ENCODE results near the gene MAML3. TPM values are rescaled to one million over a fixed set of nuclear protein-coding genes. Genes with fewer than 3 reads are reported as not detected.

MAML3 gene
- total RNA-seq, 4 donors from 2014 or later: 21.2 to 28.4 (median 22.1) TPM

- 91 to 93% methylated on average over 4 of the region's 4 CpGs for WGBS, 2 donors
- intact Hi-C loops (cut with DNase I; ENCODE audit: low total_unique reads): no loop called here
- DNase-seq (ENCODE audit: low spot score in 2 of 2): no peak
- H3K4me3 ChIP-seq (ENCODE audit: low read depth, poor library complexity, severe bottlenecking): no peak overlapping the region
- TF ChIP-seq CTCF (IDR thresholded peaks at IDR 0.05): no peak
- TF ChIP-seq POLR2A (IDR thresholded peaks at IDR 0.05): no peak
These were observed 254.6 kb downstream of the MAML3 start for GRCh38 chr4:139899346-139899745.

- no peak overlapping the region for H3K4me3 ChIP-seq (ENCODE audit: low read depth, poor library complexity, severe bottlenecking)
- WGBS, 2 donors: 77 to 79% methylated on average over 3 of the region's 3 CpGs
- no peak for DNase-seq (ENCODE audit: low spot score in 2 of 2)
- TF ChIP-seq POLR2A (IDR thresholded peaks at IDR 0.05): no peak
- no peak for TF ChIP-seq CTCF (IDR thresholded peaks at IDR 0.05)
- intact Hi-C loops (cut with DNase I; ENCODE audit: low total_unique reads): no loop called here
These were observed 255.7 kb downstream of the MAML3 start for GRCh38 chr4:139898293-139898692.

- TF ChIP-seq CTCF (IDR thresholded peaks at IDR 0.05) (no peak), POLR2A (IDR thresholded peaks at IDR 0.05) (no peak)
- WGBS, 2 donors: 89 to 92% methylated on average over 6 of the region's 6 CpGs
- intact Hi-C loops (cut with DNase I; ENCODE audit: low total_unique reads): no loop called here
- DNase-seq (ENCODE audit: low spot score in 2 of 2): no peak
- H3K4me3 ChIP-seq (ENCODE audit: low read depth, poor library complexity, severe bottlenecking): no peak overlapping the region
These were observed 257.8 kb downstream of the MAML3 start for GRCh38 chr4:139896091-139896604.

GRCh38 chr4:139893801-139894200 lies 260.2 kb downstream of the MAML3 start:
- intact Hi-C loops (cut with DNase I; ENCODE audit: low total_unique reads): no loop called here
- no peak overlapping the region for H3K4me3 ChIP-seq (ENCODE audit: low read depth, poor library complexity, severe bottlenecking)
- no peak for DNase-seq (ENCODE audit: low spot score in 2 of 2)
- TF ChIP-seq CTCF (IDR thresholded peaks at IDR 0.05) (no peak), POLR2A (IDR thresholded peaks at IDR 0.05) (no peak)
- 74 to 82% methylated on average over 4 of the region's 4 CpGs for WGBS, 2 donors

- no peak for TF ChIP-seq CTCF (IDR thresholded peaks at IDR 0.05)
- TF ChIP-seq POLR2A (IDR thresholded peaks at IDR 0.05): no peak
- intact Hi-C loops (cut with DNase I; ENCODE audit: low total_unique reads): no loop called here
- no peak overlapping the region for H3K4me3 ChIP-seq (ENCODE audit: low read depth, poor library complexity, severe bottlenecking)
- DNase-seq (ENCODE audit: low spot score in 2 of 2): no peak
- WGBS, 2 donors: 51 to 61% methylated on average over 5 of the region's 5 CpGs
These were observed 260.8 kb downstream of the MAML3 start for GRCh38 chr4:139892973-139893736.

Data from lower leg skin (tissue), 4 donors.